Fibroblast of lung (primary cell): ENCODE measurements around the gene SYT13. TPM values are rescaled to one million over a fixed set of nuclear protein-coding genes. Genes with fewer than 3 reads are reported as not detected.

ENCODE experiments used
- DNase-seq, 2 donors: peaks; one replicate each; pipeline versions ENCODE4 v3.0.0 to v3.0.0-alpha.2; 2010; ENCODE audit warnings: low read depth in 2 of 2
- H2AFZ ChIP-seq: 2 replicates; pipeline ENCODE4 v1.5.1; 2012; ENCODE audit warnings: low read length, control low read depth, inconsistent platforms
- H3K27ac ChIP-seq: 2 replicates; pipeline ENCODE4 v1.5.1; 2011; ENCODE audit warnings: low read length, control low read depth; ENCODE audit not compliant: insufficient read depth
- H3K27me3 ChIP-seq: 2 replicates; pipeline ENCODE4 v1.5.1; 2011; ENCODE audit warnings: mild to moderate bottlenecking, low read length; ENCODE audit not compliant: control insufficient read depth, insufficient read depth
- H3K36me3 ChIP-seq: 2 replicates; pipeline ENCODE4 v1.5.1; 2011; ENCODE audit warnings: low read length; ENCODE audit not compliant: control insufficient read depth, insufficient read depth
- H3K4me1 ChIP-seq: 2 replicates; pipeline ENCODE4 v1.5.1; 2011; ENCODE audit warnings: low read length; ENCODE audit not compliant: control insufficient read depth, insufficient read depth; ENCODE audit errors: extremely low read depth
- H3K4me2 ChIP-seq: 2 replicates; pipeline ENCODE4 v1.5.1; 2011; ENCODE audit warnings: low read length, control low read depth; ENCODE audit not compliant: insufficient read depth; ENCODE audit errors: extremely low read depth
- H3K4me3 ChIP-seq, 4 experiments: fragments of 200-600 bp in 1 of 4; sonication (generic) in 1 of 4; replicated peaks in 1 of 4; 2 replicates each; pipeline ENCODE4 v1.5.1; 2011 to 2016; ENCODE audit warnings: low read length in 4 of 4, low read depth in 3 of 4, mild to moderate bottlenecking in 3 of 4, control low read depth in 2 of 4, inconsistent platforms in 1 of 4, mixed read lengths in 1 of 4; ENCODE audit not compliant: insufficient read depth in 1 of 4; ENCODE audit errors: control extremely low read depth in 1 of 4
- H3K79me2 ChIP-seq: 2 replicates; pipeline ENCODE4 v1.5.1; 2012; ENCODE audit warnings: mild to moderate bottlenecking, low read length, inconsistent platforms; ENCODE audit not compliant: control insufficient read depth, insufficient read depth
- H3K9ac ChIP-seq: 2 replicates; pipeline ENCODE4 v1.5.1; 2011; ENCODE audit warnings: mild to moderate bottlenecking, low read length, control low read depth; ENCODE audit not compliant: insufficient read depth
- H3K9me3 ChIP-seq: 2 replicates; pipeline ENCODE4 v1.5.1; 2012; ENCODE audit warnings: low read depth, low read length; ENCODE audit not compliant: control insufficient read depth, insufficient read depth
- H4K20me1 ChIP-seq: 2 replicates; pipeline ENCODE4 v1.5.1; 2011; ENCODE audit warnings: low read length; ENCODE audit not compliant: control insufficient read depth, insufficient read depth; ENCODE audit errors: extremely low read depth
- EZH2 ChIP-seq: IDR thresholded peaks from 2 replicates; pipeline ENCODE4 v1.5.1; 2012; ENCODE audit warnings: low read length, control low read depth, mild to moderate bottlenecking; ENCODE audit errors: missing control alignments
- polyA plus RNA-seq, 2 donors: library from polyadenylated mRNA; depleted of rRNA in 1 of 2; stranded (reverse) in 1 of 2; unstranded in 1 of 2; fragments of >200 nt; gene quantifications; 2 replicates each; pipeline ENCODE4 v1.2.1, GENCODE V29; 2011 to 2012; ENCODE audit warnings: missing spikeins in 1 of 2
- total RNA-seq: library from RNA; depleted of rRNA; stranded (reverse); fragments of >200 nt; gene quantifications from 2 replicates; pipeline ENCODE4 v1.2.1, GENCODE V29; 2014
- TF ChIP-seq, protein P1 (sequence below), 2 donors: IDR thresholded peaks in 1 of 2; conservative IDR thresholded peaks in 1 of 2; 1 replicate in 1 of 2; 2 replicates in 1 of 2; pipeline ENCODE4 v1.5.1; 2011 to 2012; ENCODE audit warnings: low read length in 2 of 2, control low read depth in 1 of 2, inconsistent platforms in 1 of 2, low read depth in 1 of 2, mild to moderate bottlenecking in 1 of 2

SYT13 gene
- total and polyA plus RNA-seq, 2 donors (not counting 1 experiment from before 2014, with no cell fraction given) = not detected

DNA sequence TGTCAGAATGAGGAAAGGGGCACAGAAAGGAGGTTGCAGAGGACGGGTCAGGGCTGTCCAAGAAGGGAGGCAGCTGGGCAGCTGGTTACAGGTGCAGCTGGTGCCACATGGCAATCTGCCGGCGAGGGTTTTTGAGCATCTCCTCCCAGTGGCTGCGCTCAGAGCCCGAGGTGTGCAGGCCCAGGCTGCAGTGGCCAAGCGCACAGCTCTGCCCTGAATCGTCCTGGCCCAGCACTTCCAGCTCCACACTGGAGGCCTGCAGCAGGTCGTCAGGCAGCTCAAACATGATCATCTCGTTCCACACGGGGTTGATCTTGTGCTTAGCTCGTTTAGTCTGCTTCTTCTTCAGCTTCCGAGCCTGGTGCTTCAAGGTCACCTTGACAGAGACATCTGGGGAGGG is 42.2 kb downstream of the SYT13 start:
- Histone ChIP-seq H3K27me3 (peaks cover 4% of the 10 kb centered on the region), H3K27ac (no peak overlapping the region), H4K20me1 (no peaks in the 10 kb centered on the region)

DNA sequence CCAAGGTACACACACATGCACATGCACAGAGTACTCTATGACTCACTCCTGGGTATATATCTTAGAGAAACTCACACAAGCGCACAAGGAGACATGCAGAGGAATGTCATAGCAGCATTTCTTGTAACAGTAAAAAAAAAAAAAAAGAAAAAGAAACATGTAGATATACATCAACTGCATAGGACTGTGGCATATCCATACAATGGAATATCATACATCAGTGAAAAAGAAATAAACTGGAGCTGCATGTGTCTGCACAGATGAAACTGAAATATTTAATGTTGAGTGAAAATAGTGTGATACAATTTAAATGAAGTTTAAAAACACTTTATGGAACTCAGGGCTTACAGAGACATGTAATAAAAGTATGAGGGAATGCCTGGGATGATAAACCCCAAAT is 46.4 kb downstream of the SYT13 start:
- no peak overlapping the region for H3K4me2 ChIP-seq
- H3K9ac ChIP-seq = no peak overlapping the region
- H3K4me3 ChIP-seq = no peak overlapping the region
- peaks cover 13% of the 10 kb centered on the region for H3K27me3 ChIP-seq
- no peaks in the 10 kb centered on the region for H3K36me3 ChIP-seq
- no peak for TF ChIP-seq EZH2
- H3K4me1 ChIP-seq = no peaks in the 10 kb centered on the region
- no peaks in the 10 kb centered on the region for H3K79me2 ChIP-seq
- H4K20me1 ChIP-seq = no peaks in the 10 kb centered on the region
- no peak overlapping the region for H3K27ac ChIP-seq
- no peaks in the 10 kb centered on the region for H3K9me3 ChIP-seq
- no peak overlapping the region for H2AFZ ChIP-seq
- DNase-seq = no peak

More for the DNA sequence above, 42.2 kb downstream of the SYT13 start:
- Histone ChIP-seq H3K9ac (no peak overlapping the region), H3K4me2 (no peak overlapping the region), H3K36me3 (no peaks in the 10 kb centered on the region), H3K9me3 (no peaks in the 10 kb centered on the region), H3K79me2 (no peaks in the 10 kb centered on the region), H3K4me1 (no peaks in the 10 kb centered on the region), H2AFZ (no peak overlapping the region), H3K4me3 (no peak overlapping the region)
- TF ChIP-seq, protein P1, sequence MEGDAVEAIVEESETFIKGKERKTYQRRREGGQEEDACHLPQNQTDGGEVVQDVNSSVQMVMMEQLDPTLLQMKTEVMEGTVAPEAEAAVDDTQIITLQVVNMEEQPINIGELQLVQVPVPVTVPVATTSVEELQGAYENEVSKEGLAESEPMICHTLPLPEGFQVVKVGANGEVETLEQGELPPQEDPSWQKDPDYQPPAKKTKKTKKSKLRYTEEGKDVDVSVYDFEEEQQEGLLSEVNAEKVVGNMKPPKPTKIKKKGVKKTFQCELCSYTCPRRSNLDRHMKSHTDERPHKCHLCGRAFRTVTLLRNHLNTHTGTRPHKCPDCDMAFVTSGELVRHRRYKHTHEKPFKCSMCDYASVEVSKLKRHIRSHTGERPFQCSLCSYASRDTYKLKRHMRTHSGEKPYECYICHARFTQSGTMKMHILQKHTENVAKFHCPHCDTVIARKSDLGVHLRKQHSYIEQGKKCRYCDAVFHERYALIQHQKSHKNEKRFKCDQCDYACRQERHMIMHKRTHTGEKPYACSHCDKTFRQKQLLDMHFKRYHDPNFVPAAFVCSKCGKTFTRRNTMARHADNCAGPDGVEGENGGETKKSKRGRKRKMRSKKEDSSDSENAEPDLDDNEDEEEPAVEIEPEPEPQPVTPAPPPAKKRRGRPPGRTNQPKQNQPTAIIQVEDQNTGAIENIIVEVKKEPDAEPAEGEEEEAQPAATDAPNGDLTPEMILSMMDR (conservative IDR thresholded peaks at IDR 0.05 in 1 of 2, IDR thresholded peaks at IDR 0.05 in 1 of 2; ENCODE audit: low read depth in 1 of 2, low read length in 2 of 2) = no peak
- no peak for TF ChIP-seq EZH2
- DNase-seq = no peak

DNA sequence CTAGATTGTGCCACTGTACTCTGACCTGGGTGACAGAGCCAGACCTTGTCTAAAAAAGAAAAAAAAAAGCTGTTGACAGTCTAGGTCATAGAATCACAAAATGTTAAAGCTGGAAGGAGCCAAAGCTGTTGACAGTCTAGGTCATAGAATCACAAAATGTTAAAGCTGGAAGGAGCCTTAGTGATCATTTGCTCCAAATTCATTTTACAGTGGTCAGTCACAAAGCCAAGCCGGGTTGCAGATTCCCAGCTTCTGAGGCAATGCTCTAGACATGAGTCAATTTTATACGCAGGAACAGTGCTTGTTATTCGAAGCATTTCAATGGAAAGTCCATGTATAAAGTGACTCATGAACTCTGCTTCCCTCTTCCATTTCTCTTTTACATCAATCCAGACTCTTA is 47.4 kb downstream of the SYT13 start:
- H4K20me1 ChIP-seq = no peaks in the 10 kb centered on the region
- H3K9me3 ChIP-seq = no peaks in the 10 kb centered on the region
- no peaks in the 10 kb centered on the region for H3K79me2 ChIP-seq
- peak; percentile 21 to 93 for DNase-seq
- peaks cover 9% of the 10 kb centered on the region for H3K27me3 ChIP-seq
- TF ChIP-seq, protein P1 (conservative IDR thresholded peaks at IDR 0.05 in 1 of 2, IDR thresholded peaks at IDR 0.05 in 1 of 2; ENCODE audit: low read depth in 1 of 2, low read length in 2 of 2) = no peak
- TF ChIP-seq EZH2 = no peak
- no peak overlapping the region for H3K27ac ChIP-seq
- no peak overlapping the region for H3K4me3 ChIP-seq
- H3K4me1 ChIP-seq = no peaks in the 10 kb centered on the region
- H2AFZ ChIP-seq = no peak overlapping the region
- H3K4me2 ChIP-seq = no peak overlapping the region
- H3K36me3 ChIP-seq = no peaks in the 10 kb centered on the region
- H3K9ac ChIP-seq = no peak overlapping the region
